ENCODE results near the gene KRT33B. TPM values are rescaled to one million over a fixed set of nuclear protein-coding genes. Genes with fewer than 3 reads are reported as not detected.
"Not testable (repeated sequence)": the region's sequence is repeated elsewhere in the genome, so short reads cannot be mapped to it uniquely, and the experiment has no call there.

KRT33B gene
- total and polyA plus RNA-seq, 2 of the 4 experiments (the other 2 are of a cell fraction) = 0.18 to 0.22 TPM

- H4K20me1 ChIP-seq (ENCODE audit: insufficient read depth, low read length); H3K14ac ChIP-seq (replicated peaks; ENCODE audit: low read depth, low read length); H2BK20ac ChIP-seq (ENCODE audit: low read depth, low read length); H2BK5ac ChIP-seq (ENCODE audit: low read depth, low read length, poor library complexity, severe bottlenecking); H3K18ac ChIP-seq (ENCODE audit: low read depth, low read length); ATAC-seq (ENCODE audit: low read depth); H3K27me3 ChIP-seq (ENCODE audit: control insufficient read depth, insufficient read depth, low read length); H2BK120ac ChIP-seq (ENCODE audit: low read depth, low read length); H3K79me1 ChIP-seq (ENCODE audit: low read depth in 1 of 2, low read length in 2 of 2); H4K91ac ChIP-seq (ENCODE audit: insufficient read depth, low read depth, low read length); DNase-seq; intact Hi-C loops (cut with micrococcal nuclease); H3K36me3 ChIP-seq (ENCODE audit: control insufficient read depth, insufficient read depth, low read length); CTCF ChIA-PET; H3K4me1 ChIP-seq (ENCODE audit: control insufficient read depth, insufficient read depth, low read length); H3K27ac ChIP-seq (ENCODE audit: insufficient read depth, low read length); H3K4ac ChIP-seq (ENCODE audit: low read depth, low read length); H3K56ac ChIP-seq (ENCODE audit: extremely low read depth, insufficient read depth, low read length); H2AFZ ChIP-seq (replicated peaks; ENCODE audit: low read length, poor library complexity); H2BK15ac ChIP-seq (ENCODE audit: low read depth, low read length); H2AK9ac ChIP-seq (replicated peaks; ENCODE audit: low read depth, low read length, poor library complexity); H4K8ac ChIP-seq (ENCODE audit: low read depth in 2 of 2, low read length in 2 of 2); H3K9me3 ChIP-seq (ENCODE audit: control insufficient read depth, insufficient read depth, low read length); H3K9me1 ChIP-seq (ENCODE audit: insufficient read depth, low read length); BruUV-seq (replicated peaks); in situ Hi-C loops (cut with MboI; ENCODE audit: low sequenced_read_pairs); dilution Hi-C loops (cut with HindIII; ENCODE audit: low sequenced_read_pairs, unreplicated experiment); H3K4me3 ChIP-seq (ENCODE audit: insufficient read depth, low read depth, low read length); POLR2A ChIA-PET (ENCODE audit: unreplicated experiment); H4K5ac ChIP-seq (ENCODE audit: low read depth, low read length); H3K4me2 ChIP-seq (ENCODE audit: low read depth, low read length); H3K9ac ChIP-seq (ENCODE audit: low read depth, low read length); H2AK5ac ChIP-seq (ENCODE audit: low read depth, low read length); H3K23ac ChIP-seq (ENCODE audit: low read depth, low read length): not testable (repeated sequence)
- whole genome bisulfite sequencing, 2 experiments (ENCODE audit: extremely low coverage in 2 of 2, insufficient read length in 1 of 2) = no CpG with 5 or more reads among the region's 12 CpGs
These were observed 25.4 kb upstream of the KRT33B start for GRCh38 chr17:41395044-41395443.

Data from IMR-90 (cell line).